Urinary bladder (tissue), 4 donors: ENCODE results near the gene PARK7. TPM values are rescaled to one million over a fixed set of nuclear protein-coding genes. Genes with fewer than 3 reads are reported as not detected.
"Not testable (repeated sequence)": the region's sequence is repeated elsewhere in the genome, so short reads cannot be mapped to it uniquely, and the experiment has no call there.

Source experiments
- DNase-seq: peaks from one replicate; pipeline ENCODE4 v3.0.0-alpha.2; 2015; ENCODE audit errors: extremely low spot score
- H3K27ac ChIP-seq: one replicate; pipeline ENCODE4 v1.5.1; 2013; ENCODE audit warnings: low read depth, mild to moderate bottlenecking, moderate library complexity
- H3K36me3 ChIP-seq: one replicate; pipeline ENCODE4 v1.6.1; 2013; ENCODE audit warnings: mild to moderate bottlenecking, moderate library complexity; ENCODE audit not compliant: insufficient read depth
- H3K4me1 ChIP-seq: one replicate; pipeline ENCODE4 v1.6.1; 2013; ENCODE audit warnings: mild to moderate bottlenecking, moderate library complexity; ENCODE audit not compliant: insufficient read depth
- H3K4me3 ChIP-seq: one replicate; pipeline ENCODE4 v1.5.1; 2013; ENCODE audit warnings: low read depth, low read length
- WGBS: extraction: QIAGEN DNeasy Blood & Tissue Kit; methylation state at CpG from one replicate; pipeline ENCODE4 v1.1.7; 2013; 5-methylcytosine and 5-hydroxymethylcytosine counted together
- polyA plus RNA-seq: library from polyadenylated mRNA; stranded (reverse); fragments of 200-250 nt; gene quantifications from one replicate; pipeline ENCODE4 v1.2.3, GENCODE V29; 2013
- total RNA-seq: library from RNA; depleted of rRNA; stranded (reverse); fragments of >200 nt; gene quantifications from one replicate; pipeline ENCODE4 v1.2.3, GENCODE V29; 2014
- donor health status: healthy with polysubstance abuse.
- donor health status: healthy.

PARK7 gene
- total RNA-seq (132 TPM), polyA plus RNA-seq (297 TPM)

DNA sequence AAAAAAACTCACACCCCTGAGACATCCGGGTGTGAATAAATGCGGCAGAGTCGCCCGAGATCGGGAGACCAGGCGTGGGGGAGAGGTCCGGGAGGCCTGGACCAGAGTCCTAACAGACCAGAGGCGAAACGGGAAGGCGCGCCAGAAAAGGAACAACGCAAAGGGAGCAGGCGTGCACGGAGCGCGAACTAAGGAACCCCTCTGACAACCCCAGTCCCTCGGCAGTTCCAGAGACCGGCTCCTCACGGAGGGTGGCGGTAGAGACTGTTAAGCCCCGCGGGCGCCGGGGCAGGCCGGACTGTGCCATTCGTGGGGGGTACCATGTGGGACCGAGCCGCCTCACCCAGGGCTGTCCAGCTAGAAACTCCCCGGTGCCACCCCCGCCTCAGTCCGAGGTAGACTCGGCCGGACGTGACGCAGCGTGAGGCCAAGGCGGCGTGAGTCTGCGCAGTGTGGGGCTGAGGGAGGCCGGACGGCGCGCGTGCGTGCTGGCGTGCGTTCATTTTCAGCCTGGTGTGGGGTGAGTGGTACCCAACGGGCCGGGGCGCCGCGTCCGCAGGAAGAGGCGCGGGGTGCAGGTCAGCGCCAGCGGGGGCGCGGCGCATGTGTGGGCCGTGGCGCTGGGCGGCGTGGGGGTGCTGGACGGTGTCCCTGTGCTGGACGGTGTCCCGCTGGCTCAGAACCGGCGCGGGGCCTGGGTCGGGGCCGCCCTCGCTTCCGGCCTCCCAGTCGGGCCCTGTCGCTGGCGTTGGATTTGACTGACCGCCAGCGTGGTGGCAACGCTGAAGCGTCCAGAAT is at the start of gene PARK7:
PARK7 (plus strand) TSS at position 496 of the 798 bp plus-strand sequence. CDS start 1,075 bp downstream, outside the sequence.
- Histone ChIP-seq H3K36me3 (peaks cover 2% of the 10 kb centered on the region), H3K4me1 (no peaks in the 10 kb centered on the region), H3K27ac (peak within 1 kb of the TSS; percentile 89), H3K4me3 (peak within 1 kb of the TSS; percentile 84)
- WGBS, result under 1% methylated on average over 81 of the region's 81 CpGs
- peak; percentile 98 for DNase-seq

GRCh38 chr1:7912145-7912544 is 49.4 kb upstream of the PARK7 start:
- Histone ChIP-seq H3K4me3 (no peak overlapping the region), H3K4me1 (no peaks in the 10 kb centered on the region), H3K36me3 (no peaks in the 10 kb centered on the region), H3K27ac (no peak overlapping the region)
- no peak for DNase-seq
- WGBS, result 84% methylated on average over 3 of the region's 3 CpGs

DNA sequence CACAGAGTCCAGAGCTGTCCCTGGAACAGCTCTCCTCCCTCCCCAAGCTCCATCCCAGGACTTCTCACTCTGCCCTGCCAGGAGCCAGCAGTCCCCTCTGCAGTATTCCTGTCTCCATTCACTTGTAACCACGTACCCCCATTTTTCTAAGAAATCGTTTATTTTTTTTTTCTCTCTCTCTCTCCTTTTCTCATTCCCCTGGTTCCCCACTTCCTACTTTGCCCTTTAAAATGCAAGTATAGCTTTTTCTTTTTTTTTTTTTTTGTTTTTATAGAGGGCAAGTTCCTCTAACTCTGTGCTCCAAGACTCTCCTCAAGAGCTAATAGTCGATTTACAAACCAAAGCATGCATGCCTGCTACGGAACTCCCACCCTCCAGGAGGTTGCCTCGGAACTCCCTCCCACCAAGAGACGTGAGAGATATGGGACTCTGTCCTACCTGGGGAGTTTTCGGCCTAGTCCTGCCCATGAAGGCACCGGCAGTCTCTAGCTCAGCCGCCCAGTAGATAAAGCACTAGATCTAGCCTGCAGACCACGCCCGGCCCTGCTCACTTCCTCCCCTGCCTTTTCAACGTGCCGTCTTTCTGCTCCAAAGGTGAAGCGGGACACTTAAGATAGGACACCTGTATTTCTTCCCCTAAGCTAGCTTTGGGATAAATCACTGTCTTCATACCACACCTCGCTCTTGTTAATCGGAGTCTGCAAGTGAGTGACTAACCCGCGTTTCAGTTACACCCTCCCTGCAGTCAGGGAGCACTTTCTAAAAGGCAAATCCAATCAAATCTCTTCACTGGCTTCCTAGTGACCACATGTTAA is 48.6 kb upstream of the PARK7 start:
- no peak overlapping the region for H3K4me3 ChIP-seq

DNA sequence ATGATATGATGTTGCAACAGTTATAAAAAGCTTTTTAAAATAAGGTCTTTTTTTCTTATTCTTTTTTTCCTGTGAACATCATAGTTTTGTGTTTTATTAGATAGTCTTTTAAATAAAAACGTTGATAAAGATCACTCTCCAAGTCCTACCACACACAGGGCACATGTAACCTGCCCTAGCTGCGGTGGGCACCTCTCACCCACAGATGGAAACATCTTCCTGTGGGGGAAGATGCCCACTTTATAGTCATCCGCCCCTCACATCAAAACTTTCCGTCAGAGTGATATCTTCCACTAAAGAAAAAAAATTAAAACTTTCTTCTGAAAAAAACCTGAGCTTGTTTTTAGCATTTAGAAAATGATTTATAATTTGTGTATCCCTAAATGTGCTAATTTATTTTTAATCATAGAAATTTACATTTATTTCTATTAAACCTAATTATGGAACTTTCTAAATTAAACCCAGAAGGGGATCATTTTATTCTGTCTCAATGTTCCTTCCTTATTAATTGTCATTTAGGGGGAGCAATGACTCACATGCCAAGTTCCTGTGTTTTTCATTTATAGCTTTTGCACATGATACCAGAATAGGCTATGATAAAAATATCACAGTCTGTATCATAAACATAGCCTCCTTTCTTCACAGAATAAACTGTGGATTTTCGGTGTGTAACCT is 45.5 kb upstream of the PARK7 start:
- 54% methylated on average over 5 of the region's 5 CpGs for WGBS
- no peaks in the 10 kb centered on the region for H3K4me1 ChIP-seq
- H3K27ac ChIP-seq, result no peak overlapping the region
- H3K36me3 ChIP-seq, result no peaks in the 10 kb centered on the region
- no peak overlapping the region for H3K4me3 ChIP-seq
- no peak for DNase-seq

More for the DNA sequence above, 48.6 kb upstream of the PARK7 start:
- DNase-seq, result no peak
- 53% methylated on average over 18 of the region's 18 CpGs for WGBS
- Histone ChIP-seq H3K36me3 (no peaks in the 10 kb centered on the region), H3K4me1 (no peaks in the 10 kb centered on the region), H3K27ac (no peak overlapping the region)

GRCh38 chr1:7916501-7916830 is 45.0 kb upstream of the PARK7 start:
- DNase-seq, result no peak
- H3K4me1 ChIP-seq, result no peaks in the 10 kb centered on the region
- 71% methylated on average over 2 of the region's 2 CpGs for WGBS
- H3K27ac ChIP-seq, result no peak overlapping the region
- no peaks in the 10 kb centered on the region for H3K36me3 ChIP-seq
- no peak overlapping the region for H3K4me3 ChIP-seq

GRCh38 chr1:7917971-7918370 is 43.5 kb upstream of the PARK7 start:
- 76% methylated on average over 5 of the region's 5 CpGs for WGBS
- not testable (repeated sequence) for DNase-seq, H3K4me1 ChIP-seq, H3K36me3 ChIP-seq, H3K27ac ChIP-seq, H3K4me3 ChIP-seq

GRCh38 chr1:7919880-7920279 is 41.6 kb upstream of the PARK7 start:
- Histone ChIP-seq H3K27ac (no peak overlapping the region), H3K4me1 (no peaks in the 10 kb centered on the region), H3K36me3 (no peaks in the 10 kb centered on the region), H3K4me3 (no peak overlapping the region)
- WGBS, result 82% methylated on average over 5 of the region's 5 CpGs
- no peak for DNase-seq

DNA sequence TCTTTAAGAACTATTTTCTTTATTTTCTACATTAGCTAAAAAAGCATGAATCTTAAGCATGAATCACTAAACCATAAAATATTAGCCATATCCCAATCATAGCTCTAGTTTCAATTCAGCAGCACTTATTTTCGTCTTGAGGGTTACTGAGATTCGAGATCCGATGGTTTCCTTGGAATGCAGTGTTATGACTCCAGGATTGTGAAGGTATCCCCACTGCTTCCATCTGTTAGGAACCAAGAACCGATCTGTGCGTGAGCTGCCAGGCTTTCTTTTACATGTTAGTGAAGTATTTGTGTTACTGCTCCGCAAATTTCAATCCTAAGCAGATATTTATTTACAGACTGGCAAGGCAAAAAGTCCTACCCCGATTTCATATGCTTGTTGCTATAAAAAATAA is 39.7 kb upstream of the PARK7 start:
- WGBS, result 86% methylated on average over 7 of the region's 7 CpGs

DNA sequence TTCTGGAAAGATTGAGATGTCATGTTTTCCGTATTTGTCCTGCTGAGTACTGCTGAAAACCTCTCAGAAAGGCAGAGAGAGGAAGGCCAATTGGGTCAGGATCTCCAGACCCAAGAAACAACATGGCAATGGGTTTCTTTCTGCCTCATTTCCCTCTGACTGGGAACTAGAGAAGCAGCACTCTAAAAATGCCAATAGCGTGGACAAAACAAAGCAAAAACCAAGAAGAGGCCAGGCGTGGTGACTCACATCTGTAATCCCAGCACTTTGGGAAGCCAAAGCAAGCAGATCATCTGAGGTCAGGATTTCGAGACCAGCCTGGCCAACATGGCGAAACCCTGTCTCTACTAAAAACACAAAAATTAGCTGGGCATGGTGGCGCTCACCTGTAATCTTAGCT is 39.2 kb upstream of the PARK7 start:
- DNase-seq, result no peak
- H3K4me3 ChIP-seq, result no peak overlapping the region
- H3K27ac ChIP-seq, result no peak overlapping the region
- H3K4me1 ChIP-seq, result no peaks in the 10 kb centered on the region
- WGBS, result 82% methylated on average over 6 of the region's 6 CpGs
- H3K36me3 ChIP-seq, result no peaks in the 10 kb centered on the region

More for the DNA sequence above, 39.7 kb upstream of the PARK7 start:
- H3K4me3 ChIP-seq, result no peak overlapping the region
- no peak overlapping the region for H3K27ac ChIP-seq
- DNase-seq, result no peak
- H3K4me1 ChIP-seq, result no peaks in the 10 kb centered on the region
- no peaks in the 10 kb centered on the region for H3K36me3 ChIP-seq

GRCh38 chr1:7927061-7927460 is 34.5 kb upstream of the PARK7 start:
- not testable (repeated sequence) for H3K4me3 ChIP-seq, H3K27ac ChIP-seq
- WGBS, result 30% methylated on average over 8 of the region's 8 CpGs

DNA sequence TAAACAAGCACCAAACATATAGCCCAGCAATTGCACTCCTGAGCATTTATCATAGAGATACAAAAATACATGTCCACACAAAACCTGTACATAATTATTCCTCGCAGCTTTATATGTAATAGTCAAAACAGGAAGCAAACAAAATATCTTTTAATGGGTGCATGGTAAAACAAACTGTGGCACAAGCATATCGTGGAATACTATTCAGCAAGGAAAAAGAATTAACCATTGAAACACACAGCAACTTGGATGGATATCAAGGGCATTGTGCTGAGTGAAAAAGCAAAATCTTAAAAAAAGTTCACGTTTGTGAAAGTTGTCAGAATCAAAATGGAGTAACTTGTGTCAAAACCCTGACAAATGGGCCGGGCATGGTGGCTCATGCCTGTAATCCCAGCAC is 33.3 kb upstream of the PARK7 start:
- Histone ChIP-seq H3K4me1 (no peaks in the 10 kb centered on the region), H3K36me3 (no peaks in the 10 kb centered on the region), H3K27ac (no peak overlapping the region), H3K4me3 (no peak overlapping the region)
- DNase-seq, result no peak
- WGBS, result 91% methylated on average over 4 of the region's 4 CpGs

More at GRCh38 chr1:7927061-7927460, 34.5 kb upstream of the PARK7 start:
- not testable (repeated sequence) for DNase-seq, H3K4me1 ChIP-seq, H3K36me3 ChIP-seq

DNA sequence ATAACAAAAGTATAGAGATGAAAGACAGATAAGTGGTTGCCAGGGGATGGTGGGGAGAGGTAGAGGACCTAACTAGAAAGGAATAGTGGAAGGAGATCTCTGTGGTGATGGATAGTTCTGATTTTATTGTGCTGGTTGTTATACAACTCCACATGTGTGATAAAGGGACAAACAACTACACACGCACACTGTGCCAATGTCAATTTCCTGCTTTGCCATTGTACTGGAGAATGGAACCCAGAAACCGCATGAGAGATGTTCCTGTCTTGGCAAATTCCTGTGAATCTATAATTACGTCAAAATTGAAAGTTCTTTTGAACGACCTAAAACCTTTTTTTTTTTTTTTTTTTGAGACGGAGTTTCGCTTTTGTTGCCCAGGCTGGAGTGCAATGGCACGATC is 31.9 kb upstream of the PARK7 start:
- no peak for DNase-seq
- H3K27ac ChIP-seq, result no peak overlapping the region
- H3K4me1 ChIP-seq, result no peaks in the 10 kb centered on the region
- no peaks in the 10 kb centered on the region for H3K36me3 ChIP-seq
- WGBS, result 73% methylated on average over 7 of the region's 7 CpGs
- no peak overlapping the region for H3K4me3 ChIP-seq

GRCh38 chr1:7930645-7931445 is 30.7 kb upstream of the PARK7 start:
- WGBS, result 69% methylated on average over 15 of the region's 15 CpGs
- H3K4me1 ChIP-seq, result no peaks in the 10 kb centered on the region
- no peak overlapping the region for H3K4me3 ChIP-seq
- DNase-seq, result no peak
- H3K27ac ChIP-seq, result no peak overlapping the region
- no peaks in the 10 kb centered on the region for H3K36me3 ChIP-seq
